Neural cell (in vitro differentiated cells): ENCODE measurements around the gene WDR74. TPM values are rescaled to one million over a fixed set of nuclear protein-coding genes. Genes with fewer than 3 reads are reported as not detected.

Experiments used
- H2AFZ ChIP-seq: fragments of 200-600, 300-800 bp; sonication (generic), shearing (Covaris generic); 2 replicates; pipeline ENCODE4 v1.6.0; 2014; ENCODE audit warnings: low read depth, mild to moderate bottlenecking, antibody characterized with exemption, low read length, moderate library complexity
- H3F3A ChIP-seq: fragments of 200-600 bp; shearing (Covaris generic); 2 replicates; pipeline ENCODE4 v1.6.1; 2016; ENCODE audit warnings: mild to moderate bottlenecking, moderate library complexity, mixed read lengths, antibody characterized with exemption, low read length; ENCODE audit not compliant: insufficient read depth, poor library complexity, severe bottlenecking
- H3K27ac ChIP-seq: fragments of 200-600, 300-800 bp; sonication (generic), shearing (Covaris generic); 2 replicates; pipeline ENCODE4 v1.5.1; 2014; ENCODE audit warnings: mild to moderate bottlenecking, low read length, moderate library complexity
- H3K27me3 ChIP-seq: fragments of 300-800, 200-600 bp; sonication (generic), shearing (Covaris generic); 2 replicates; pipeline ENCODE4 v1.6.0; 2014; ENCODE audit warnings: mild to moderate bottlenecking, low read depth, low read length, moderate library complexity; ENCODE audit not compliant: insufficient read depth
- H3K36me3 ChIP-seq: fragments of 300-800, 200-600 bp; sonication (generic), shearing (Covaris generic); 2 replicates; pipeline ENCODE4 v1.5.1; 2014; ENCODE audit warnings: mild to moderate bottlenecking, antibody characterized with exemption, low read length, moderate library complexity; ENCODE audit not compliant: insufficient read depth
- H3K4me2 ChIP-seq: fragments of 300-800, 200-600 bp; sonication (generic), shearing (Covaris generic); 2 replicates; pipeline ENCODE4 v1.6.0; 2014; ENCODE audit warnings: mild to moderate bottlenecking, low read length
- H3K4me3 ChIP-seq: fragments of 300-800, 200-600 bp; sonication (generic), shearing (Covaris generic); 2 replicates; pipeline ENCODE4 v1.5.1; 2014; ENCODE audit warnings: mild to moderate bottlenecking, low read length, moderate library complexity
- H3K79me2 ChIP-seq: fragments of 200-600 bp; shearing (Covaris generic); replicated peaks from 2 replicates; pipeline ENCODE4 v1.6.0; 2014; ENCODE audit warnings: mild to moderate bottlenecking, low read length, moderate library complexity; ENCODE audit not compliant: insufficient read depth
- H3K9ac ChIP-seq: fragments of 300-800, 200-600 bp; sonication (generic), shearing (Covaris generic); 2 replicates; pipeline ENCODE4 v1.6.1; 2016; ENCODE audit warnings: mild to moderate bottlenecking, low read length, mixed read lengths
- H3K9me2 ChIP-seq: fragments of 200-600 bp; shearing (Covaris generic); 2 replicates; pipeline ENCODE4 v1.6.1; 2016; ENCODE audit warnings: mild to moderate bottlenecking, low read length, mixed read lengths; ENCODE audit not compliant: insufficient read depth
- H3K9me3 ChIP-seq: fragments of 200-600, 300-800 bp; sonication (generic), shearing (Covaris generic); 2 replicates; pipeline ENCODE4 v1.6.1; 2016; ENCODE audit warnings: mild to moderate bottlenecking, mixed run types, low read length, moderate library complexity, mixed read lengths
- H4K20me1 ChIP-seq: fragments of 200-600 bp; shearing (Covaris generic); 2 replicates; pipeline ENCODE4 v1.6.1; 2016; ENCODE audit warnings: mild to moderate bottlenecking, mixed run types; ENCODE audit not compliant: insufficient read depth
- EP300 ChIP-seq: fragments of 450-650 bp; conservative IDR thresholded peaks from 2 replicates; pipeline ENCODE4 v1.6.1; 2014; ENCODE audit warnings: antibody characterized with exemption, mild to moderate bottlenecking, moderate library complexity; ENCODE audit not compliant: poor library complexity, severe bottlenecking
- EZH2 ChIP-seq: fragments of 200-600, 300-800 bp; shearing (Covaris generic), sonication (generic); IDR thresholded peaks from 2 replicates; pipeline ENCODE4 v1.6.1; 2014; ENCODE audit warnings: antibody characterized with exemption, low read length, borderline replicate concordance, mild to moderate bottlenecking; ENCODE audit not compliant: insufficient read depth, poor library complexity, severe bottlenecking
- MXI1 ChIP-seq: fragments of 450-650 bp; conservative IDR thresholded peaks from 2 replicates; pipeline ENCODE4 v1.6.1; 2014; ENCODE audit warnings: antibody characterized with exemption, mild to moderate bottlenecking; ENCODE audit not compliant: poor library complexity, severe bottlenecking
- POLR2AphosphoS5 ChIP-seq: IDR thresholded peaks from 2 replicates; pipeline ENCODE4 v1.6.1; 2012
- RAD21 ChIP-seq: fragments of 450-650 bp; conservative IDR thresholded peaks from 2 replicates; pipeline ENCODE4 v1.6.1; 2014; ENCODE audit warnings: antibody characterized with exemption, mild to moderate bottlenecking, moderate library complexity
- SMC3 ChIP-seq: fragments of 450-650 bp; conservative IDR thresholded peaks from 2 replicates; pipeline ENCODE4 v1.6.1; 2014; ENCODE audit warnings: antibody characterized with exemption, mild to moderate bottlenecking, moderate library complexity; ENCODE audit not compliant: poor library complexity
- TAF1 ChIP-seq: IDR thresholded peaks from 2 replicates; pipeline ENCODE4 v1.6.1; 2012; ENCODE audit warnings: low read depth
- polyA plus RNA-seq: library from polyadenylated mRNA; depleted of rRNA; stranded (reverse); fragments of >200 nt; gene quantifications from 2 replicates; pipeline ENCODE4 v1.2.3, GENCODE V29; 2014
- TF ChIP-seq, protein P1 (sequence below): IDR thresholded peaks from 2 replicates; pipeline ENCODE4 v1.6.1; 2012; ENCODE audit warnings: borderline replicate concordance
- TF ChIP-seq, protein P2 (sequence below): fragments of 450-650 bp; IDR thresholded peaks from 2 replicates; pipeline ENCODE4 v1.5.1; 2014; ENCODE audit warnings: antibody characterized with exemption, mild to moderate bottlenecking, moderate library complexity; ENCODE audit not compliant: poor library complexity, severe bottlenecking

Gene WDR74
- polyA plus RNA-seq, 1 donor from 2014 or later = 50.4 TPM

DNA sequence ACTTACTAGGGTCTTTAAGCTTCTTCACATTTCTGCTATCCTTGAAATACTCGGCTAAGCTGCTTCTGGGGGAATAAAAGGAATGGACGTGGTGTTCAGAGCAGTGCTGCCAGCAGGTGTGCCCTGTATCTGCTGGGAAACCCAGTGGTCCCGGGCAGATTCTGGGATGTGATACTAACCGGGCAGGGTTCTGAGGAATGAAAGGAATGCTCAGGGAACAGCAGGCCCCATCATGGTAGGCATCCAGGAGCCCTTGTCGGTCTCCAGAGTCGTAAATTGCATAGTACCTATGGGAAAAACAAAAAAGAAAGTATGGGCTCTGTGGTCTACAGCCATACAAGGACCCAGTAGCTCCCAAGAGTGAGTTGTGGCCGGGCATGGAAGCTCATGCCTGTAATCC lies 43.1 kb downstream of the WDR74 start:
- peaks cover 3% of the 10 kb centered on the region for H3F3A ChIP-seq
- no peak overlapping the region for H2AFZ ChIP-seq
- H3K79me2 ChIP-seq = no peaks in the 10 kb centered on the region
- no peaks in the 10 kb centered on the region for H3K27me3 ChIP-seq
- no peak overlapping the region for H3K4me2 ChIP-seq
- H3K9me2 ChIP-seq = no peaks in the 10 kb centered on the region
- TF ChIP-seq TAF1 = no peak
- no peak for TF ChIP-seq RAD21
- no peak for TF ChIP-seq MXI1
- TF ChIP-seq SMC3 = no peak
- TF ChIP-seq EZH2 = no peak
- no peak for TF ChIP-seq EP300
- no peaks in the 10 kb centered on the region for H4K20me1 ChIP-seq
- H3K9ac ChIP-seq = no peak overlapping the region
- no peak overlapping the region for H3K27ac ChIP-seq
- H3K9me3 ChIP-seq = no peaks in the 10 kb centered on the region
- no peak overlapping the region for H3K4me3 ChIP-seq
- no peaks in the 10 kb centered on the region for H3K36me3 ChIP-seq

DNA sequence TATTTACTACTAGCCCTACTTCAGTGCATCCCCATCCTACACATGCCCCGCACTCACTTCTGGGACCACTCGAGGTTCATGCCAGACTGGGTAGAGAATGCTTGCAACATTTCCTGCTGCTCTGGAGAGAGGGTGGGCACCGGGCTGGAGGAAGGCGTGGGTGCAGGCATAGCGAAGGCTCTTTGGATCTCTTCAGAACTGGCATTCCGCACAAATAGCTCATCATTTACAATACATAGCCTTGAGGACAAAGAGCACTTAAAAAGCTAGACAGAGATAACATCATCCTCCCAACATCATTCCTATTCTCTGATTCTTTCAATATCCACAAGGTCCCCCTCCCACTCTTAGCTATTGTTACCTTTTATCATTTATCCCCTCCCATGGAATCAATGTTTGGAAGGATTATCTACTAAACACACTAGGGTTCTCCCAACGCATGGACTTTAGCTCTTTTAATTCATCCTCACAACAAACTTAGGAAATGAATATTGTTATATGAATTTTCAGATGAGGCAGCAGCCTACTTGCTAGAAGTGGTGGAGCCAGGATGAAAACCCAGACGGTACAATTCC lies 45.1 kb downstream of the WDR74 start:
- Histone ChIP-seq H3K36me3 (no peaks in the 10 kb centered on the region), H3K9me2 (no peaks in the 10 kb centered on the region), H3K4me2 (no peak overlapping the region), H2AFZ (no peak overlapping the region), H4K20me1 (no peaks in the 10 kb centered on the region), H3K9ac (no peak overlapping the region), H3K4me3 (no peak overlapping the region), H3F3A (peaks cover 3% of the 10 kb centered on the region), H3K27me3 (no peaks in the 10 kb centered on the region), H3K9me3 (no peaks in the 10 kb centered on the region), H3K27ac (no peak overlapping the region), H3K79me2 (peaks cover 5% of the 10 kb centered on the region)
- TF ChIP-seq EZH2 (no peak), RAD21 (no peak), EP300 (no peak), POLR2AphosphoS5 (no peak), TAF1 (no peak), MXI1 (no peak), SMC3 (no peak)
- TF ChIP-seq, protein P1, sequence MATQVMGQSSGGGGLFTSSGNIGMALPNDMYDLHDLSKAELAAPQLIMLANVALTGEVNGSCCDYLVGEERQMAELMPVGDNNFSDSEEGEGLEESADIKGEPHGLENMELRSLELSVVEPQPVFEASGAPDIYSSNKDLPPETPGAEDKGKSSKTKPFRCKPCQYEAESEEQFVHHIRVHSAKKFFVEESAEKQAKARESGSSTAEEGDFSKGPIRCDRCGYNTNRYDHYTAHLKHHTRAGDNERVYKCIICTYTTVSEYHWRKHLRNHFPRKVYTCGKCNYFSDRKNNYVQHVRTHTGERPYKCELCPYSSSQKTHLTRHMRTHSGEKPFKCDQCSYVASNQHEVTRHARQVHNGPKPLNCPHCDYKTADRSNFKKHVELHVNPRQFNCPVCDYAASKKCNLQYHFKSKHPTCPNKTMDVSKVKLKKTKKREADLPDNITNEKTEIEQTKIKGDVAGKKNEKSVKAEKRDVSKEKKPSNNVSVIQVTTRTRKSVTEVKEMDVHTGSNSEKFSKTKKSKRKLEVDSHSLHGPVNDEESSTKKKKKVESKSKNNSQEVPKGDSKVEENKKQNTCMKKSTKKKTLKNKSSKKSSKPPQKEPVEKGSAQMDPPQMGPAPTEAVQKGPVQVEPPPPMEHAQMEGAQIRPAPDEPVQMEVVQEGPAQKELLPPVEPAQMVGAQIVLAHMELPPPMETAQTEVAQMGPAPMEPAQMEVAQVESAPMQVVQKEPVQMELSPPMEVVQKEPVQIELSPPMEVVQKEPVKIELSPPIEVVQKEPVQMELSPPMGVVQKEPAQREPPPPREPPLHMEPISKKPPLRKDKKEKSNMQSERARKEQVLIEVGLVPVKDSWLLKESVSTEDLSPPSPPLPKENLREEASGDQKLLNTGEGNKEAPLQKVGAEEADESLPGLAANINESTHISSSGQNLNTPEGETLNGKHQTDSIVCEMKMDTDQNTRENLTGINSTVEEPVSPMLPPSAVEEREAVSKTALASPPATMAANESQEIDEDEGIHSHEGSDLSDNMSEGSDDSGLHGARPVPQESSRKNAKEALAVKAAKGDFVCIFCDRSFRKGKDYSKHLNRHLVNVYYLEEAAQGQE = no peak
- TF ChIP-seq, protein P2, sequence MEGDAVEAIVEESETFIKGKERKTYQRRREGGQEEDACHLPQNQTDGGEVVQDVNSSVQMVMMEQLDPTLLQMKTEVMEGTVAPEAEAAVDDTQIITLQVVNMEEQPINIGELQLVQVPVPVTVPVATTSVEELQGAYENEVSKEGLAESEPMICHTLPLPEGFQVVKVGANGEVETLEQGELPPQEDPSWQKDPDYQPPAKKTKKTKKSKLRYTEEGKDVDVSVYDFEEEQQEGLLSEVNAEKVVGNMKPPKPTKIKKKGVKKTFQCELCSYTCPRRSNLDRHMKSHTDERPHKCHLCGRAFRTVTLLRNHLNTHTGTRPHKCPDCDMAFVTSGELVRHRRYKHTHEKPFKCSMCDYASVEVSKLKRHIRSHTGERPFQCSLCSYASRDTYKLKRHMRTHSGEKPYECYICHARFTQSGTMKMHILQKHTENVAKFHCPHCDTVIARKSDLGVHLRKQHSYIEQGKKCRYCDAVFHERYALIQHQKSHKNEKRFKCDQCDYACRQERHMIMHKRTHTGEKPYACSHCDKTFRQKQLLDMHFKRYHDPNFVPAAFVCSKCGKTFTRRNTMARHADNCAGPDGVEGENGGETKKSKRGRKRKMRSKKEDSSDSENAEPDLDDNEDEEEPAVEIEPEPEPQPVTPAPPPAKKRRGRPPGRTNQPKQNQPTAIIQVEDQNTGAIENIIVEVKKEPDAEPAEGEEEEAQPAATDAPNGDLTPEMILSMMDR = no peak
